ENCODE results near the gene CAMSAP3. TPM values are rescaled to one million over a fixed set of nuclear protein-coding genes. Genes with fewer than 3 reads are reported as not detected.

The CAMSAP3 gene
- total and polyA plus RNA-seq, 10 of the 15 experiments (the other 5 are each of a cell fraction or from before 2014, with no cell fraction given), result 0.03 to 6.3 (median 0.72) TPM

GRCh38 chr19:7598180-7598579 lies 2.5 kb downstream of the CAMSAP3 start:
- no peaks in the 10 kb centered on the region for H3K36me3 ChIP-seq (ENCODE audit: control insufficient read depth in 2 of 2, insufficient read depth in 2 of 2, low read length in 1 of 2)
- no peak overlapping the region for H3K27ac ChIP-seq (ENCODE audit: control insufficient read depth, insufficient read depth)
- ChIA-PET CTCF (interaction anchor here (1.0 to 4.7 kb wide), 5 partner anchors 22 to 244 kb away, joined by 3 to 30 read pairs (median 5); no protein-coding TSS in a partner anchor), POLR2A (interaction anchor here (0.8 to 1.7 kb wide), 2 partner anchors 9 to 30 kb away, joined by 3 to 6 read pairs; no protein-coding TSS in a partner anchor), RAD21 (ENCODE audit: unreplicated experiment) (interaction anchor here (1.0 to 2.1 kb wide), 2 partner anchors 30 to 244 kb away, joined by 3 to 16 read pairs; no protein-coding TSS in a partner anchor), SMC1A (ENCODE audit: uncharacterized antibody, unreplicated experiment) (interaction anchor here (2.5 kb wide), 1 partner anchor 30 kb away, joined by 7 read pairs; no protein-coding TSS in a partner anchor)
- DNase-seq (ENCODE audit: low read depth, low spot score), result no peak
- no peak overlapping the region for H3K4me3 ChIP-seq
- TF ChIP-seq BCL3 (IDR thresholded peaks at IDR 0.05; ENCODE audit: borderline replicate concordance, insufficient read depth, low read depth, low read length, poor library complexity, severe bottlenecking) (no peak), KAT2A (conservative IDR thresholded peaks at IDR 0.05; ENCODE audit: control insufficient read depth, low read depth, low read length) (no peak), SUZ12 (IDR thresholded peaks at IDR 0.05; ENCODE audit: unreplicated experiment) (no peak), RB1 (IDR thresholded peaks at IDR 0.05; ENCODE audit: borderline replicate concordance) (no peak), BACH1 (IDR thresholded peaks at IDR 0.05; ENCODE audit: borderline replicate concordance) (no peak)
- FAIRE-seq, result no peak
- no peak overlapping the region for H3K4me2 ChIP-seq (ENCODE audit: control insufficient read depth, insufficient read depth)
- H4K20me1 ChIP-seq (ENCODE audit: control insufficient read depth, insufficient read depth), result no peaks in the 10 kb centered on the region
- H2AFZ ChIP-seq (ENCODE audit: control insufficient read depth, low read depth, low read length), result no peak overlapping the region
- WGBS (ENCODE audit: insufficient coverage, insufficient replicate concordance, low lambda C conversion rate, missing lambda C conversion rate), result 76% methylated on average over 6 of the region's 6 CpGs
- H3K9ac ChIP-seq (ENCODE audit: control insufficient read depth, insufficient read depth, low read length), result no peak overlapping the region
- BruUV-seq (replicated peaks), result no TSS peak
- in situ Hi-C loops (cut with MboI) (no loop called here), intact Hi-C loops (cut with micrococcal nuclease; ENCODE audit: unreplicated experiment) (no loop called here)
- no peaks in the 10 kb centered on the region for H3K9me3 ChIP-seq (replicated peaks; ENCODE audit: control insufficient read depth, insufficient read depth, low read length)
- H3K4me1 ChIP-seq (ENCODE audit: control insufficient read depth, insufficient read depth, low read length), result no peaks in the 10 kb centered on the region; the same call in 1 of the 2 replicates
- H3K79me2 ChIP-seq (ENCODE audit: control insufficient read depth, insufficient read depth, low read length), result no peaks in the 10 kb centered on the region
- no peak for ATAC-seq
- H3K27me3 ChIP-seq (replicated peaks in 1 of 2; ENCODE audit: control insufficient read depth in 2 of 2, insufficient read depth in 2 of 2, low read length in 1 of 2), result peaks cover 0 to 2% of the 10 kb centered on the region in 2 experiments; a peak in 1 of 4 replicates

- Histone ChIP-seq H3K79me2 (ENCODE audit: control insufficient read depth, insufficient read depth, low read length) (no peaks in the 10 kb centered on the region), H3K9me3 (replicated peaks; ENCODE audit: control insufficient read depth, insufficient read depth, low read length) (no peaks in the 10 kb centered on the region), H3K4me2 (ENCODE audit: control insufficient read depth, insufficient read depth) (no peak overlapping the region), H4K20me1 (ENCODE audit: control insufficient read depth, insufficient read depth) (no peaks in the 10 kb centered on the region), H3K4me3 (no peak overlapping the region), H3K4me1 (ENCODE audit: control insufficient read depth, insufficient read depth, low read length) (no peaks in the 10 kb centered on the region), H3K9ac (ENCODE audit: control insufficient read depth, insufficient read depth, low read length) (no peak overlapping the region), H3K27me3 (replicated peaks in 1 of 2; ENCODE audit: control insufficient read depth in 2 of 2, insufficient read depth in 2 of 2, low read length in 1 of 2) (0 out of 4 replicates have a peak, but pooled peaks cover 0 to 2% of the 10 kb centered on the region in 2 experiments), H3K27ac (ENCODE audit: control insufficient read depth, insufficient read depth) (no peak overlapping the region), H3K36me3 (ENCODE audit: control insufficient read depth in 2 of 2, insufficient read depth in 2 of 2, low read length in 1 of 2) (no peaks in the 10 kb centered on the region), H2AFZ (ENCODE audit: control insufficient read depth, low read depth, low read length) (no peak overlapping the region)
- ChIA-PET SMC1A (ENCODE audit: uncharacterized antibody, unreplicated experiment) (no interaction called here), POLR2A (no interaction called here), RAD21 (ENCODE audit: unreplicated experiment) (no interaction called here), CTCF (no interaction called here)
- in situ Hi-C loops (cut with MboI) (no loop called here), intact Hi-C loops (cut with micrococcal nuclease; ENCODE audit: unreplicated experiment) (no loop called here)
- ATAC-seq, result no peak
- no TSS peak for BruUV-seq (replicated peaks)
- no peak for DNase-seq (ENCODE audit: low read depth, low spot score)
- no peak for FAIRE-seq
- TF ChIP-seq GATAD2B (conservative IDR thresholded peaks at IDR 0.05; ENCODE audit: low read depth) (no peak), ZNF592 (IDR thresholded peaks at IDR 0.05) (no peak), MEF2A (IDR thresholded peaks at IDR 0.05; ENCODE audit: insufficient read depth, low read depth, low read length) (no peak)
Observed at GRCh38 chr19:7600721-7601120, 5.1 kb downstream of the CAMSAP3 start.
